A549 treated with RU486 at 1 μM for 4 hours (cell line): Measurements from ENCODE around the gene CELA3A. TPM values are rescaled to one million over a fixed set of nuclear protein-coding genes. Genes with fewer than 3 reads are reported as not detected.

ENCODE experiments used
- total RNA-seq: library from RNA; stranded (reverse); fragments of 200-300 nt; extraction: Qiagen RNA extraction; gene quantifications from 5 replicates; pipeline ENCODE4 v1.2.3, GENCODE V29; 2022; ENCODE audit warnings: low read depth

The CELA3A gene, protein sequence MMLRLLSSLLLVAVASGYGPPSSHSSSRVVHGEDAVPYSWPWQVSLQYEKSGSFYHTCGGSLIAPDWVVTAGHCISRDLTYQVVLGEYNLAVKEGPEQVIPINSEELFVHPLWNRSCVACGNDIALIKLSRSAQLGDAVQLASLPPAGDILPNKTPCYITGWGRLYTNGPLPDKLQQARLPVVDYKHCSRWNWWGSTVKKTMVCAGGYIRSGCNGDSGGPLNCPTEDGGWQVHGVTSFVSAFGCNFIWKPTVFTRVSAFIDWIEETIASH
- total RNA-seq: not detected in 5 replicates

DNA sequence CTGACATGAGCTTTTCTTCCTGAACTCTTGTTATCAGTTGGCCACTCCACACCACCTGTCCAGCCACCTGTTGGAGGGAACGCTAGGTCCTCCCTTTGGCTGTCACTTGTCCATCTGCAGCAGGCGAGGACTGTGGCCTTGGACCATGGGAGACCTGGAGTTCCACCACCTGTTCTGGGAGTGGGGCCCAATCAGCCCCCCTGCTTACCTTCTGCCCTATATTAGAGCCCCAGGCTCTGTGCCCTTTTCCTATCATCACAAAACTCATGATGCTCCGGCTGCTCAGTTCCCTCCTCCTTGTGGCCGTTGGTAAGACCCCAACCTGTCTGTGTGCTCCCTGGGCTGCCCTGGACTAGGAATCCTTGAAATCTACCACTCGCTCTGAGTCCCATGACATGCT, at the start of gene CELA3A:
TSS of gene CELA3A (plus strand) at position 249 of the 400 bp plus-strand sequence. CDS start at position 267, 18 bp downstream.

DNA sequence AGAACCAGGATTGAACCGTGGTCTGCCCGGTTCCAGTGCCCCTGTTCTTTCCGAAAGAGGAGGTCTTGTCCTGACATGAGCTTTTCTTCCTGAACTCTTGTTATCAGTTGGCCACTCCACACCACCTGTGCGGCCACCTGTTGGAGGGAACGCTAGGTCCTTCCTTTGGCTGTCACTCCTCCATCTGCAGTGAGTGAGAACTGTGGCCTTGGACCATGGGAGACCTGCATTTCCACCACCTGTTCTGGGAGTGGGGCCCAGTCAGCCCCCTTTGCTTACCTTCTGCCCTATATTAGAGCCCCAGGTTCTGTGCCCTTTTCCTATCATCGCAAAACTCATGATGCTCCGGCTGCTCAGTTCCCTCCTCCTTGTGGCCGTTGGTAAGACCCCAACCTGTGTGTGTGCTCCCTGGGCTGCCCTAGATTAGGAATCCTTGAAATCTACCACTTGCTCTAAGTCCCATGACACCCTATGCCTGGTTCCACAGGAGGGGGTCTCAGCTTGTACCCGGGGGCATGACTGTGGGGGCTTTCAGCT, 24.7 kb upstream of the CELA3A start, which contains the start of gene CELA3B:
TSS of gene CELA3B (plus strand) at position 320 of the 537 bp plus-strand sequence. CDS start at position 338, 18 bp downstream.

DNA sequence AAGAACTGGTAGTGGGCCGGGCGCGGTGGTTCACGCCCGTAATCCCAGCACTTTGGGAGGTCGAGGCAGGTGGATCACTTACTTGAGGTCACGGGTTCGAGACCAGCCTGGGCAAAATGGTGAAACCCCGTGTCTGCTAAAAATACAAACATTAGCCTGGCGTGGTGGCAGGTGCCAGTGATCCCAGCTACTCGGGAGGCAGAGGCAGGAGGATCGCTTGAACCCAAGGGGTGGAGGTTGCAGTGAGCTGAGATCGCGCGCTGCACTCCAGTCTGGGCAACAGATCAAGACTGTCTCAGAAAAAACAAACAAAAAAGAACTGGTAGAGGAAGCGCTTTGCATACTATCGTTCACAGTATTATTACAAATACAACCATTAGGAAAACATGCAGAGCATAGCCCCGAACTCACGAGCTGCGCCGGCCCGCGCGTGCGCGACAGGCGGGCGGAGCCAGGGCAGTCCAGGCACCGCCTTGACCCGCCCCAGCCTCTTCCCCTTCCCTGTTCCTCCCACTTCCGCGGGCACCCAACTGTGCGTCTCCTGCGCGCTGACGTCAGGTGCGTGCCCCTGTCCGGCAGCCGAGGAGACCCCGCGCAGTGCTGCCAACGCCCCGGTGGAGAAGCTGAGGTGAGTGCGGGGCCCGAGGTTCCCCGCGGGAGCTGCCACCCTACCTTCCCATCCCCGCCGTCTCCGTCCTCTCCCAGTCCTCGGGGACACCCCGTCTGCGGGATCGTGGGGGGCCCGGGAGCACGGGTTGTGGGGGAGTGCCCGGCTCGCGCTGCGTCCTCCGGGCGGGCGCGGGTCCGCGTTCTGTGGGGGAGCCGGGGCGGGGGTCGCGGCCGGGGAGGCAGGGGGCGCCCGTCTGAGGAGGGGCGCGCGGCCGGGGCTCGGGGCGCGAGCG, 50.9 kb downstream of the CELA3A start, which contains the start of gene CDC42:
TSS of gene CDC42 (plus strand) at position 595 of the 902 bp plus-strand sequence. CDS start 25,770 bp downstream, outside the sequence.

Other genes starting within 250 kb of the CELA3A start
- 12.3 to 17.2 TPM (median 16.2 TPM) in 5 replicates for gene USP48, start 218.5 kb upstream of the CELA3A start, total RNA-seq
- gene LDLRAD2, start 189.4 kb upstream of the CELA3A start, total RNA-seq: 0.05 to 0.10 TPM in 2 of 5 replicates, not detected in the others
- gene HSPG2, start 64.3 kb upstream of the CELA3A start, total RNA-seq: 40.7 to 63.0 TPM (median 51.5 TPM) in 5 replicates
- gene CELA3B, start 24.6 kb upstream of the CELA3A start, total RNA-seq: not detected in 5 replicates
- gene CDC42, start 51.1 kb downstream of the CELA3A start, total RNA-seq: 122 to 215 TPM (median 153 TPM) in 5 replicates
- 0.18 to 0.67 TPM (median 0.42 TPM) in 5 replicates for gene WNT4, start 141.4 kb downstream of the CELA3A start, total RNA-seq